LNCAP (cell line): Measurements from ENCODE around the gene MAMDC2.

ENCODE experiments used
- CTCF ChIP-seq: fragments of 450-650 bp; IDR thresholded peaks from 2 replicates; pipeline ENCODE4 v1.5.1; 2017; ENCODE audit warnings: mild to moderate bottlenecking

Gene MAMDC2

GRCh38 chr9:70060883-70061507 is 17.3 kb downstream of the MAMDC2 start:
- no peak for TF ChIP-seq CTCF

GRCh38 chr9:70061776-70062175 is 18.1 kb downstream of the MAMDC2 start:
- no peak for TF ChIP-seq CTCF

- TF ChIP-seq CTCF: no peak
These were observed 20.8 kb downstream of the MAMDC2 start for GRCh38 chr9:70064496-70064895.

GRCh38 chr9:70065572-70065971 is 21.9 kb downstream of the MAMDC2 start:
- no peak for TF ChIP-seq CTCF

GRCh38 chr9:70066418-70066817 is 22.8 kb downstream of the MAMDC2 start:
- TF ChIP-seq CTCF: no peak

GRCh38 chr9:70066874-70067273 is 23.2 kb downstream of the MAMDC2 start:
- TF ChIP-seq CTCF: no peak

GRCh38 chr9:70069704-70070103 is 26.1 kb downstream of the MAMDC2 start:
- TF ChIP-seq CTCF: no peak

GRCh38 chr9:70073193-70073592 is 29.5 kb downstream of the MAMDC2 start:
- TF ChIP-seq CTCF: no peak
